ENCODE measurements around the gene STOML1. TPM values are rescaled to one million over a fixed set of nuclear protein-coding genes. Genes with fewer than 3 reads are reported as not detected.

STOML1 gene
- polyA plus RNA-seq, 2 of the 4 experiments (the other 2 are of a cell fraction), result 4.3 to 4.9 TPM

DNA sequence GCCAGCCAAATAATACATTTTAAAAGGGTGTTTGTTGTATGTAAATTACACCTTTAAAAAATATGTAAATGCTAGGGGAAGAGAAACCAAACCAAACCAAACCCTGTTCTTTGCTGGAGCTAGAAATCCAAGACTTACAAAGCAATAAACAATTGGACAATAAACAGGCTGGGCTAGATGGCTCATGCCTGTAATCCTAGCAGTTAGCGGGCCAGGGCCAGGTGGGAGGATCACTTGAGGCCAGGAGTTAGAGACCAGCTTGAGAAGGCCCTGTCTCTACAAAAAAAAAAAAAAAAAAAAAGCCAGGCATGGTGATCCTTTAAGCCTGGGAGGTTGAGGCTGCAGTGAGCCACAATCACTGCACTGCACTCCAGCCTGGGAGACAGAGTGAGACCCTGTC lies 12.5 kb downstream of the STOML1 start:
- no peak overlapping the region for H3K4me3 ChIP-seq
- CTCF ChIA-PET, result interaction anchor here (1.4 kb wide), 2 partner anchors 57 to 61 kb away, joined by 3 to 4 read pairs; no protein-coding TSS in a partner anchor
- DNase-seq (ENCODE audit: low read depth in 1 of 2, low spot score in 1 of 2) (no peak), FAIRE-seq (no peak), ATAC-seq (no peak)
- POLR2A ChIA-PET, result no interaction called here
- H3K4me1 ChIP-seq, result peaks cover 14% of the 10 kb centered on the region
- 93% methylated on average over 1 of the region's 1 CpG for WGBS (ENCODE audit: missing lambda C conversion rate)
- no peak overlapping the region for H3K27ac ChIP-seq
- H3K4me2 ChIP-seq, result no peak overlapping the region
- no peak for TF ChIP-seq RAD21 (conservative IDR thresholded peaks at IDR 0.05 in 1 of 2, IDR thresholded peaks at IDR 0.05 in 1 of 2)
- TF ChIP-seq TP53 (CRISPR knock-in tag; IDR thresholded peaks at IDR 0.05), result no peak
- TF ChIP-seq NR3C1 (IDR thresholded peaks at IDR 0.05), result no peak
- TF ChIP-seq, protein P1, sequence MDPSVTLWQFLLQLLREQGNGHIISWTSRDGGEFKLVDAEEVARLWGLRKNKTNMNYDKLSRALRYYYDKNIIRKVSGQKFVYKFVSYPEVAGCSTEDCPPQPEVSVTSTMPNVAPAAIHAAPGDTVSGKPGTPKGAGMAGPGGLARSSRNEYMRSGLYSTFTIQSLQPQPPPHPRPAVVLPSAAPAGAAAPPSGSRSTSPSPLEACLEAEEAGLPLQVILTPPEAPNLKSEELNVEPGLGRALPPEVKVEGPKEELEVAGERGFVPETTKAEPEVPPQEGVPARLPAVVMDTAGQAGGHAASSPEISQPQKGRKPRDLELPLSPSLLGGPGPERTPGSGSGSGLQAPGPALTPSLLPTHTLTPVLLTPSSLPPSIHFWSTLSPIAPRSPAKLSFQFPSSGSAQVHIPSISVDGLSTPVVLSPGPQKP (IDR thresholded peaks at IDR 0.05; ENCODE audit: low read depth, low read length), result no peak
- TF ChIP-seq KDM5A (IDR thresholded peaks at IDR 0.05), result no peak
- TF ChIP-seq, protein P2, sequence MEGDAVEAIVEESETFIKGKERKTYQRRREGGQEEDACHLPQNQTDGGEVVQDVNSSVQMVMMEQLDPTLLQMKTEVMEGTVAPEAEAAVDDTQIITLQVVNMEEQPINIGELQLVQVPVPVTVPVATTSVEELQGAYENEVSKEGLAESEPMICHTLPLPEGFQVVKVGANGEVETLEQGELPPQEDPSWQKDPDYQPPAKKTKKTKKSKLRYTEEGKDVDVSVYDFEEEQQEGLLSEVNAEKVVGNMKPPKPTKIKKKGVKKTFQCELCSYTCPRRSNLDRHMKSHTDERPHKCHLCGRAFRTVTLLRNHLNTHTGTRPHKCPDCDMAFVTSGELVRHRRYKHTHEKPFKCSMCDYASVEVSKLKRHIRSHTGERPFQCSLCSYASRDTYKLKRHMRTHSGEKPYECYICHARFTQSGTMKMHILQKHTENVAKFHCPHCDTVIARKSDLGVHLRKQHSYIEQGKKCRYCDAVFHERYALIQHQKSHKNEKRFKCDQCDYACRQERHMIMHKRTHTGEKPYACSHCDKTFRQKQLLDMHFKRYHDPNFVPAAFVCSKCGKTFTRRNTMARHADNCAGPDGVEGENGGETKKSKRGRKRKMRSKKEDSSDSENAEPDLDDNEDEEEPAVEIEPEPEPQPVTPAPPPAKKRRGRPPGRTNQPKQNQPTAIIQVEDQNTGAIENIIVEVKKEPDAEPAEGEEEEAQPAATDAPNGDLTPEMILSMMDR (IDR thresholded peaks at IDR 0.05), result no peak
- TF ChIP-seq, protein P3, sequence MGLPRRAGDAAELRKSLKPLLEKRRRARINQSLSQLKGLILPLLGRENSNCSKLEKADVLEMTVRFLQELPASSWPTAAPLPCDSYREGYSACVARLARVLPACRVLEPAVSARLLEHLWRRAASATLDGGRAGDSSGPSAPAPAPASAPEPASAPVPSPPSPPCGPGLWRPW (IDR thresholded peaks at IDR 0.05), result no peak
- TF ChIP-seq HOXB5 (CRISPR knock-in tag; IDR thresholded peaks at IDR 0.05), result no peak
- no peak for TF ChIP-seq HOXB13 (CRISPR knock-in tag; IDR thresholded peaks at IDR 0.05; ENCODE audit: low read depth)
- TF ChIP-seq ZFP36 (IDR thresholded peaks at IDR 0.05; ENCODE audit: borderline replicate concordance, partially characterized antibody), result no peak
- no peak for TF ChIP-seq RCOR1 (IDR thresholded peaks at IDR 0.05; ENCODE audit: low read depth, low read length)
- no peak for TF ChIP-seq NPAS2 (CRISPR knock-in tag; IDR thresholded peaks at IDR 0.05; ENCODE audit: borderline replicate concordance)
- TF ChIP-seq, protein P4, sequence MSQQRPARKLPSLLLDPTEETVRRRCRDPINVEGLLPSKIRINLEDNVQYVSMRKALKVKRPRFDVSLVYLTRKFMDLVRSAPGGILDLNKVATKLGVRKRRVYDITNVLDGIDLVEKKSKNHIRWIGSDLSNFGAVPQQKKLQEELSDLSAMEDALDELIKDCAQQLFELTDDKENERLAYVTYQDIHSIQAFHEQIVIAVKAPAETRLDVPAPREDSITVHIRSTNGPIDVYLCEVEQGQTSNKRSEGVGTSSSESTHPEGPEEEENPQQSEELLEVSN (IDR thresholded peaks at IDR 0.05; ENCODE audit: borderline replicate concordance, low read depth), result no peak
- TF ChIP-seq CHD2 (IDR thresholded peaks at IDR 0.05; ENCODE audit: low read length, partially characterized antibody), result no peak
- no peak for TF ChIP-seq CBX2 (IDR thresholded peaks at IDR 0.05; ENCODE audit: borderline replicate concordance, low read depth)
- no peaks in the 10 kb centered on the region for H3K9me3 ChIP-seq

DNA sequence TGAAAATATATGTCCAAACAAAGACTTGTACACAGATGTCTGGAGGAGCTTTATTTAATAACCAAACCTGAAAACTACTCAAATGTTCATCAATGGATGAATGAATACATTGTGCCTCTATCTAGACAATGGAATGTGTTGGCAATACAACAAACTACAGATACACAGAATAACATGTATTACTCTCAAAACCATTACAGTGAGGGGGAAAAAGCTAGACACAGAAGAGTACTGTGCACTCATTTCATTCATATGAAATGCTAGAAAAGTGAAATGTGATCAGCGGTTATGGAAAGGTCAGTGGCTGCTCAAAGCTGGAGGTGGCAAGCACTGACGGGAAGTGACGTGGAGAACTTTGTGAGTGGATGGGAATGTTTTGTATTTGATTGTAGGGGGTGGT lies 13.2 kb downstream of the STOML1 start:
- 89% methylated on average over 3 of the region's 3 CpGs for WGBS (ENCODE audit: missing lambda C conversion rate)
- Histone ChIP-seq H3K4me2 (no peak overlapping the region), H3K4me3 (no peak overlapping the region), H3K27ac (no peak overlapping the region), H3K9me3 (no peaks in the 10 kb centered on the region), H3K4me1 (peaks cover 14% of the 10 kb centered on the region)
- TF ChIP-seq ZNF302 (CRISPR knock-in tag; IDR thresholded peaks at IDR 0.05) (no peak), ZC3H11A (IDR thresholded peaks at IDR 0.05) (no peak), ZFP36 (IDR thresholded peaks at IDR 0.05; ENCODE audit: borderline replicate concordance, partially characterized antibody) (no peak), HOXA7 (CRISPR knock-in tag; IDR thresholded peaks at IDR 0.05) (no peak), MYC (IDR thresholded peaks at IDR 0.05; ENCODE audit: borderline replicate concordance, low read length) (no peak), NFE2L2 (conservative IDR thresholded peaks at IDR 0.05; ENCODE audit: low read length) (no peak), EHF (CRISPR knock-in tag; IDR thresholded peaks at IDR 0.05) (no peak), SREBF2 (IDR thresholded peaks at IDR 0.05) (no peak), FOSB (CRISPR knock-in tag; IDR thresholded peaks at IDR 0.05) (no peak), NPAS2 (CRISPR knock-in tag; IDR thresholded peaks at IDR 0.05; ENCODE audit: borderline replicate concordance) (no peak), RAD21 (conservative IDR thresholded peaks at IDR 0.05 in 1 of 2, IDR thresholded peaks at IDR 0.05 in 1 of 2) (no peak)
- TF ChIP-seq, protein P5, sequence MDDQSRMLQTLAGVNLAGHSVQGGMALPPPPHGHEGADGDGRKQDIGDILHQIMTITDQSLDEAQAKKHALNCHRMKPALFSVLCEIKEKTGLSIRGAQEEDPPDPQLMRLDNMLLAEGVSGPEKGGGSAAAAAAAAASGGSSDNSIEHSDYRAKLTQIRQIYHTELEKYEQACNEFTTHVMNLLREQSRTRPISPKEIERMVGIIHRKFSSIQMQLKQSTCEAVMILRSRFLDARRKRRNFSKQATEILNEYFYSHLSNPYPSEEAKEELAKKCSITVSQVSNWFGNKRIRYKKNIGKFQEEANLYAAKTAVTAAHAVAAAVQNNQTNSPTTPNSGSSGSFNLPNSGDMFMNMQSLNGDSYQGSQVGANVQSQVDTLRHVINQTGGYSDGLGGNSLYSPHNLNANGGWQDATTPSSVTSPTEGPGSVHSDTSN (IDR thresholded peaks at IDR 0.05), result no peak
- TF ChIP-seq, protein P6, sequence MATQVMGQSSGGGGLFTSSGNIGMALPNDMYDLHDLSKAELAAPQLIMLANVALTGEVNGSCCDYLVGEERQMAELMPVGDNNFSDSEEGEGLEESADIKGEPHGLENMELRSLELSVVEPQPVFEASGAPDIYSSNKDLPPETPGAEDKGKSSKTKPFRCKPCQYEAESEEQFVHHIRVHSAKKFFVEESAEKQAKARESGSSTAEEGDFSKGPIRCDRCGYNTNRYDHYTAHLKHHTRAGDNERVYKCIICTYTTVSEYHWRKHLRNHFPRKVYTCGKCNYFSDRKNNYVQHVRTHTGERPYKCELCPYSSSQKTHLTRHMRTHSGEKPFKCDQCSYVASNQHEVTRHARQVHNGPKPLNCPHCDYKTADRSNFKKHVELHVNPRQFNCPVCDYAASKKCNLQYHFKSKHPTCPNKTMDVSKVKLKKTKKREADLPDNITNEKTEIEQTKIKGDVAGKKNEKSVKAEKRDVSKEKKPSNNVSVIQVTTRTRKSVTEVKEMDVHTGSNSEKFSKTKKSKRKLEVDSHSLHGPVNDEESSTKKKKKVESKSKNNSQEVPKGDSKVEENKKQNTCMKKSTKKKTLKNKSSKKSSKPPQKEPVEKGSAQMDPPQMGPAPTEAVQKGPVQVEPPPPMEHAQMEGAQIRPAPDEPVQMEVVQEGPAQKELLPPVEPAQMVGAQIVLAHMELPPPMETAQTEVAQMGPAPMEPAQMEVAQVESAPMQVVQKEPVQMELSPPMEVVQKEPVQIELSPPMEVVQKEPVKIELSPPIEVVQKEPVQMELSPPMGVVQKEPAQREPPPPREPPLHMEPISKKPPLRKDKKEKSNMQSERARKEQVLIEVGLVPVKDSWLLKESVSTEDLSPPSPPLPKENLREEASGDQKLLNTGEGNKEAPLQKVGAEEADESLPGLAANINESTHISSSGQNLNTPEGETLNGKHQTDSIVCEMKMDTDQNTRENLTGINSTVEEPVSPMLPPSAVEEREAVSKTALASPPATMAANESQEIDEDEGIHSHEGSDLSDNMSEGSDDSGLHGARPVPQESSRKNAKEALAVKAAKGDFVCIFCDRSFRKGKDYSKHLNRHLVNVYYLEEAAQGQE (IDR thresholded peaks at IDR 0.05), result no peak
- FAIRE-seq (no peak), ATAC-seq (no peak), DNase-seq (ENCODE audit: low read depth in 1 of 2, low spot score in 1 of 2) (no peak)
- ChIA-PET CTCF (interaction anchor here (1.2 to 1.9 kb wide), 5 partner anchors 10 to 343 kb away, joined by 3 to 6 read pairs (median 4); no protein-coding TSS in a partner anchor), POLR2A (no interaction called here)
